ENCODE data around the gene KDR. TPM values are rescaled to one million over a fixed set of nuclear protein-coding genes. Genes with fewer than 3 reads are reported as not detected.

KDR gene
- total RNA-seq, 1 experiment from 2014 or later: 0.09 TPM

DNA sequence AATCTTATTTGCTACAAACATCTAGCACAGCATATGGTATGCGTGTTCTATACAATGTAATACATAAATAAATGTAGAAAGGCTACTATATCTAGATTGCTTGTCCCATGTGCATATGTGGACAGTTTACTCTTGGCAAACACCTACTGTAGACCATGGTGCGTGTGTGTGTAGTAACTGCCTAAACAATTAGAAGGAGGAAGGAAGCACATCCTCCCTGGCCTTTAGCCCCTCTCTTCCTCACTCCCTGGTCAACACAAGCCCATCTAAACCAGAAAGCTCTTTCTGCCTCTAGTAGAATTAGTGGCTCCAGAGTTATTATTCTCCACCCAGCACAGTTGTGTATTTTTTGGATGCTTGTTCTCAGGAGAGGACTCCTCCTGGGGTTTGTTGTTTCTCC lies 73.9 kb downstream of the KDR start:
- no peaks in the 10 kb centered on the region for H3K36me3 Mint-ChIP-seq (ENCODE audit: insufficient read depth, unreplicated experiment)

DNA sequence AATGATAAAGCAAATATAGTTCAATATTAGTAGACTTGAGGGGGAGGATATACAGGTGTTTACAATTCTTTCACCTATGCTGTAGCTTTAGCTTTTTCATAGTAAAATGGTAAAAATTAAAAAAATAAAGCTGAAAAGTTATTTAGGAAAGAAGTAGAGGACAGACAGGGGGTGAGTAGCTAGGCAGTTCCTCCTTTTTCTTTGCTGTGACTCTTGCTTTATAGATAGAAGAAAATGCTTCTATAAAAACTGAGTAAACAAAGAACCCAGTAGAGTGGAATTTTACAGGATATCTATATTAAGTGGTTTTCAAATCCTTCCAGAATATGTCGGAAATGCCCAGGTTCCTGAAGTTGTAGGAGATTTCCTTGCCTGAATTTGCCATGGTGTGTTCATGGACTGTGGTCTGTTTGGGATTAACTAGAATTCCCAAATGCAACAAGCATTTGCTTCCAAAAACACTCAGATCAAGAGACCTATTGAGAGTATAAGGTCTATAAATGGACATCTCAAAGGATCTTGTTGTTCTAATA lies 74.9 kb downstream of the KDR start:
- CTCF ChIA-PET: no interaction called here
- Mint-ChIP-seq H3K4me3 (ENCODE audit: low read depth, unreplicated experiment) (no peak overlapping the region), H3K27ac (ENCODE audit: unreplicated experiment) (no peak overlapping the region), H3K36me3 (ENCODE audit: insufficient read depth, unreplicated experiment) (no peaks in the 10 kb centered on the region), H3K27me3 (ENCODE audit: unreplicated experiment) (no peaks in the 10 kb centered on the region), H3K4me1 (ENCODE audit: low read depth, unreplicated experiment) (no peaks in the 10 kb centered on the region), H3K9me3 (ENCODE audit: low read depth, unreplicated experiment) (no peaks in the 10 kb centered on the region)
- no peak for DNase-seq
- TF ChIP-seq, protein P1, sequence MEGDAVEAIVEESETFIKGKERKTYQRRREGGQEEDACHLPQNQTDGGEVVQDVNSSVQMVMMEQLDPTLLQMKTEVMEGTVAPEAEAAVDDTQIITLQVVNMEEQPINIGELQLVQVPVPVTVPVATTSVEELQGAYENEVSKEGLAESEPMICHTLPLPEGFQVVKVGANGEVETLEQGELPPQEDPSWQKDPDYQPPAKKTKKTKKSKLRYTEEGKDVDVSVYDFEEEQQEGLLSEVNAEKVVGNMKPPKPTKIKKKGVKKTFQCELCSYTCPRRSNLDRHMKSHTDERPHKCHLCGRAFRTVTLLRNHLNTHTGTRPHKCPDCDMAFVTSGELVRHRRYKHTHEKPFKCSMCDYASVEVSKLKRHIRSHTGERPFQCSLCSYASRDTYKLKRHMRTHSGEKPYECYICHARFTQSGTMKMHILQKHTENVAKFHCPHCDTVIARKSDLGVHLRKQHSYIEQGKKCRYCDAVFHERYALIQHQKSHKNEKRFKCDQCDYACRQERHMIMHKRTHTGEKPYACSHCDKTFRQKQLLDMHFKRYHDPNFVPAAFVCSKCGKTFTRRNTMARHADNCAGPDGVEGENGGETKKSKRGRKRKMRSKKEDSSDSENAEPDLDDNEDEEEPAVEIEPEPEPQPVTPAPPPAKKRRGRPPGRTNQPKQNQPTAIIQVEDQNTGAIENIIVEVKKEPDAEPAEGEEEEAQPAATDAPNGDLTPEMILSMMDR (IDR thresholded peaks at IDR 0.05; ENCODE audit: unreplicated experiment): no peak
- BruUV-seq (replicated peaks): no TSS peak
- intact Hi-C loops (cut with micrococcal nuclease; ENCODE audit: unreplicated experiment): no loop called here

More for the DNA sequence above, 73.9 kb downstream of the KDR start:
- CTCF ChIA-PET: no interaction called here
- H3K9me3 Mint-ChIP-seq (ENCODE audit: low read depth, unreplicated experiment): no peaks in the 10 kb centered on the region
- DNase-seq: no peak
- H3K27ac Mint-ChIP-seq (ENCODE audit: unreplicated experiment): no peak overlapping the region
- no peaks in the 10 kb centered on the region for H3K4me1 Mint-ChIP-seq (ENCODE audit: low read depth, unreplicated experiment)
- no peaks in the 10 kb centered on the region for H3K27me3 Mint-ChIP-seq (ENCODE audit: unreplicated experiment)
- TF ChIP-seq, protein P1 (IDR thresholded peaks at IDR 0.05; ENCODE audit: unreplicated experiment): no peak
- no TSS peak for BruUV-seq (replicated peaks)
- intact Hi-C loops (cut with micrococcal nuclease; ENCODE audit: unreplicated experiment): no loop called here
- no peak overlapping the region for H3K4me3 Mint-ChIP-seq (ENCODE audit: low read depth, unreplicated experiment)

DNA sequence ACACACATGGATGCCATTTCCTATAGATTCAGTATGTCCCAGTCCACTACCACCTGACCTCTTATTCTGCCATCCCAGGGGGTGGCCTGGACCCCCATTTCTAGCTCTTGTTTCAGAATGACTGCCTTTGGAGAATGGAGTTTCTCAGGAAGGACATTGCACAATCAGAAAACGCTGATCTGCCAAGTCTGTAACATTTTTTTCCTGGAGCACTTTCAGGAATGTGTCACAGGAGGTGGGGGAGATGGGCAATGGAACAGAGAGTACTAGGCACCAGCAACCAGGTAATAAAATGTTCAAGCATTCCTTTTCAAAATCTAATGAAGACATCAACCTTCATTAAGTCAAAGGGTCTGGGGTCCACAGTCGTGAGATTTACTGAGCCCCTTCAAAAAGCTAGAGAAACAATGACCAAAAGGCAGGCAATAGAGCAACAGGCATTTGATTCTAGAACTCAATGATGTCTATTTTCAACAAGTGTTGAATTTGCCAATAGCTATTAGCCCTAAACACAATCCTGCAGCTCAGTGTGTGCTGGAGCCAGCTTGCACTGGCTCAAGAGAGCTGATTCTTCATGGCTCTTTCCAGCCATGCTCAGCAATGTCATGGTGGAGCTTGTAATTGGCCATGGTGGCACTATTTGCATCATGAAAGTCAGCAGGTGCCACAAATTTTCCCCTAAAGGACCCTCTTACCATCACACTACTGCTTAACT lies 87.1 kb downstream of the KDR start:
- TF ChIP-seq, protein P1 (IDR thresholded peaks at IDR 0.05; ENCODE audit: unreplicated experiment): no peak
- intact Hi-C loops (cut with micrococcal nuclease; ENCODE audit: unreplicated experiment): no loop called here
- CTCF ChIA-PET: no interaction called here
- Mint-ChIP-seq H3K27ac (ENCODE audit: unreplicated experiment) (no peak overlapping the region), H3K4me3 (ENCODE audit: low read depth, unreplicated experiment) (no peak overlapping the region), H3K36me3 (ENCODE audit: insufficient read depth, unreplicated experiment) (no peaks in the 10 kb centered on the region), H3K27me3 (ENCODE audit: unreplicated experiment) (no peaks in the 10 kb centered on the region), H3K4me1 (ENCODE audit: low read depth, unreplicated experiment) (no peaks in the 10 kb centered on the region), H3K9me3 (ENCODE audit: low read depth, unreplicated experiment) (no peaks in the 10 kb centered on the region)
- BruUV-seq (replicated peaks): no TSS peak
- DNase-seq: no peak

DNA sequence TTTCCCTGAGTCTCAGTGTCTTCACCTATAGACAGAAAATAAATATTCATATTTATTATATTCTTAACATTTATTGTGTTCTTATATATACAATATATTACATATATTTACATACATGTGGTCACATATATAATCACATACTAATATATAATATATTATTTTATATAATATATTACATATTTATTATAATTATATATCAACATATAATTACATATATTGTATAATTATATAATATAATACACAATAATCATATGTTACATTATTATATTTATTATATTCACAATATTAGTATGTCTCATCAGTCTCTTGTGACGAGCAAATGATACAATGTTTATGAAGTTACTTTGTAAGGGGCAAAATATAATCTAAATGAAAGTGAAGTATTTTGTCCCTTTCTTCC lies 87.7 kb downstream of the KDR start:
- CTCF ChIA-PET: no interaction called here
- Mint-ChIP-seq H3K4me3 (ENCODE audit: low read depth, unreplicated experiment) (no peak overlapping the region), H3K4me1 (ENCODE audit: low read depth, unreplicated experiment) (no peaks in the 10 kb centered on the region), H3K27me3 (ENCODE audit: unreplicated experiment) (no peaks in the 10 kb centered on the region), H3K27ac (ENCODE audit: unreplicated experiment) (no peak overlapping the region), H3K9me3 (ENCODE audit: low read depth, unreplicated experiment) (no peaks in the 10 kb centered on the region), H3K36me3 (ENCODE audit: insufficient read depth, unreplicated experiment) (no peaks in the 10 kb centered on the region)
- no TSS peak for BruUV-seq (replicated peaks)
- intact Hi-C loops (cut with micrococcal nuclease; ENCODE audit: unreplicated experiment): no loop called here
- TF ChIP-seq, protein P1 (IDR thresholded peaks at IDR 0.05; ENCODE audit: unreplicated experiment): no peak
- DNase-seq: no peak
